SHP77 treated with DMSO at 0.1 percent for 48 hours (cell line): ENCODE data around the gene CHST6.
"Not testable (repeated sequence)": the region's sequence is repeated elsewhere in the genome, so short reads cannot be mapped to it uniquely, and the experiment has no call there.

ENCODE experiments used
- DNase-seq: peaks from one replicate; lab custom pipeline; 2025; lab: John Stamatoyannopoulos, UW

The CHST6 gene

DNA sequence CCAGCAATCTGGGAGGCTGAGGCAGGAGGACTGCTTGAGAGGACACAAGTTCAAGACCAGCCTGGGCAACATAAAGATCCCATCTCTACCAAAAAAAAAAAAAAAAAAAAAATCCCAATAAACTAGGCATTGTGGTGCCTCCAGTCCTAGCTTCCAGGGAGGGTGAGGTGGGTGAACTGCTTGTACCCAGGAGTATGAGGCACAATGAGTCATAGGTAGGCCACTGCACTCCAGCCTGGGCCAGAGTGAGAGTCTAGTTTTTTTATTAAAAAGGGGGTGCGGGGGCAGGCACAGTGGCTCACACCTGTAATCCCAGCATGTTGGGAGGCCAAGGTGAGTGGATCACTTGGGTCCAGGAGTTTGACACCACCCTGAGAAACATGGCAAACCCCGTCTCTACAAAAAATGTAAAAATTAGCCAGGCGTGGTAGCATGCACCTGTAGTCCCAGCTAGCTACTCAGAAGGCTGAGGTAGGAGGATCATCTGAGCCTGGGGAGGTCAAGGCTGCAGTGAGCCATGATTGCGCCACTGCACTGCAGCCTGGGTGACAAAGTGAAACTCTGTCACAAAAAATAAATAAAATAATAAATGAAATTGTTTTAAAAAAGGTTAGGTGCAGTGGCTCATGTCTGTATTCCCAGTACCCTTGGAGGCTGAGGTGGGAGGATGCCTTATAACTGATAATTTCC, 7.8 kb upstream of the CHST6 start:
- no peak for DNase-seq

DNA sequence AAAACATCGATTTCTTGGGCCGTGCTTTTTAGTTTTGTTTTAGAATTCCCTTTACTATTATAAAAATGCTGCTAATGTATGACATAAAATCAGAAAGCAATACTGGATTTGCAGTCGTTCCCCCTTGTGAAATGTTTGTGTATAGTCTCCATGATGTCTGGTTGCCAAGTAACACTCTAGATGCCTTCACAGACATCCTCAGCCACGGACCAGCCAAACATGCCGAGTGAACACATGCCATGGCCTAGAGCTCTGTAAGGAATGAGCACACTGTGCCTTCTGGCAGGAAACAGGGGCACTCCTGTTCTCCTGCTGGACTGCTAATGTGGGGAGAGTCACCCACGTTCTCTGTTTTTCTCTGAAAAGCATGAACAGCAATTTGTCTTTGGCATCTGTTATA, 6.6 kb upstream of the CHST6 start:
- DNase-seq, result not testable (repeated sequence)

DNA sequence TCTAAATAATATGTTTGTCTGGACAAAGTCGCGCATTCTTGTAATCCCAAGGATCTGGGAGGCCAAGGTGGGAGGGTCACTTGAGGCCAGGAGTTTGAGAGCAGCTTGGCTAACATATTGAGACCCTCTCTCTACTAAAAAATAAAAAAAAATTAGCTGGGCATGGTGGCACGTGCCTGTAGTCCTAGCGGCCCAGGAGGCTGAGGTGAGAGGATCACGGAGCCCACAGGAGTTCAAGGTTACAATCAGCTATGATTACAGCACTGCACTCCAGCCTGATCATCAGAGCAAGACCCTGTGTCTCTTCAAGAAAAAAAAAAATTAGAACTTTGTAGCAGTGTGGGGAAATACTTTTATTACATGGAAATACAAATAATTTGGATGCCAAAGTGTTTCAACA, 6.1 kb upstream of the CHST6 start:
- no peak for DNase-seq

DNA sequence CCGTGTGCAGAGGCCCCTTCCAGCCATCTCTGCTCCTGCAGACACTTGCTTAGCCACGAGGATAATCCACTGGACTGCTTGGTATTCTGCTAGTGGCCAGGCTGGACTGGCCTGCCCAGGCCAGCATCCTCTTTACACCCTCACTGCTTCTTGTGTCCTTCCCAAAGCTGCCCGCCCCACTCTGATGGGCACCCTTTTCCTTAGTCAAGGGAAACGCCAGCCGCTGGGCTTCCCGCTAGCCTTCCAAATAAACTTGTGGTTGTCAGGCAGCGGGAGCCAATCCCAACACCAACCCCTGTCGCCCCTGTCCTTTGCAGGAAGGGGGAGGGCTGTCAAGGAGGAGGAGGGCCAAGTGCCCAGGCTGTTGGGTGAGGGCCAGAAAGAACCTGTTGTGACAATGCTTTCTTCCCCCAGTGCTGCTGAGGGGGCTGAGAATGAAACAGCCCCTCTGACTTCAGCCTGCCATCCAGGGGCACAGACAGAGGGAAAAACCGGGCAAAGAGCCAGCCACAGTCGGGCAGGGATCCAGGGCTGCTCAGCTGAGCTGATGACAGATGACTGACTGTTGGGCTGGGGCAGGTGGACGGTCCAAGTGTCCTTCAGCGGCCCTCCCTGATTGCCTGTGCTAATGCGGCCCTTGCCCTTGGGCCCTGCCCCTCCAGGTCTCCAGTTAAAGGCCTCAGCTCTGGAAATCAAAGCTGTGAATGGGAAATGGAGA, 3.5 kb upstream of the CHST6 start:
- peak; percentile 64 for DNase-seq

DNA sequence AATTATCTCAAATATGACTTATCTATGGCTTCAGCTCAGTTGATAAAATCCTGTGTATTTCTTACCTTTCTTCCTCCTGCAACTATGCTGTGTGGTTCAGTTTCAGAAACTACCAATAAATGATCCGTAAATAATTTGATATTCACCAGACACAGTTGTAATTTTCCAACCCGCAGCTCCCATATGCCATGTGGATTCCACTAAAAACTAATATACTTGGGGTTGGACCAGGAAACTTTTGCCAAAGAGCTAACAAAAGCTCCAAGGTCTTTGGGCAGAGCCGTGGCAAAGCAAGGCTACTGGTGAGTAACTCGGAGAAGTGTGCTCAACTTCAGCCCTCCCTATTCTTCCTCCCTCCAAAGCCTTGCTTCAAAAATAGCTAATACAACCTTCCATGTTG, 2.3 kb upstream of the CHST6 start:
- DNase-seq, result no peak

DNA sequence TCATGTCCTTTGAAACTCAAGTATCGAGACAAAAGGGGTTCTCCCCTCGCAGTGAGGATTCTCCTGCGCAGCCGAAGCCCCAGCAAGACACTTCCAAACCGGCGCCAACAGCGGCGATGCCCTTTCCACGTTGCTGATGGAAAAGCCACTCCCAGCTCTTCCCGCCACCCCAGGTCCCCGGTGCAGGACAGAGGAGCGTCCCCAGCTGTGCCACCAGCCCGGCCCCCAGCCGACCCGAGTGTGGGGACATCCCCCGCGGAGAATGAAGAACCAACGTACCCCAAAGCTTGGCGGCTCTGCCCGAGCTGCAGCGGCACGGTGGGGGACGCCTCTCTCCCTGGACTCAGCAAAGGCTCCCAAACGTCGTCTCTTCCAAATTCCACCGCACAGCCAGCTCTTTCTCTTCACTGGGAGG, 573 bp downstream of the CHST6 start:
- no peak for DNase-seq

DNA sequence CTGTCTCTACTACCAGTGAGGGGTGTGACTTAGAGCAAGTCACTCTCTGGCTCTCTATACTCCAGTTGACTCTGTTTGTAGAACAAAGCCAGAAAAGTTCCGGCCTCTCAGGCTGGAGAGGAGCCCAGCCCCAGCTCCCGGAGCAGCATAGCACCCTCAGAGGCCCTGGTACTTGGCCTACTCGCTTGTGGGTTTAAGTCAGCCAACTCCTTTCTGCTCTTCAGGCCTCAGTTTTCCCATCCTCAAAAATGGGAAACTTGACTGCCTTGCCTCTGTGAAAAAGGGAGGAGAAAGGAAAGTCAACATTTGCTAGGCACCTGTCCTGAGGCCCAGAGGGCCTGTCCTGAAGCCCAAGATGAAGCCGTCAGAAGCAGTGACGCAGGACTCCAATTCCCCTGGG, 1.1 kb downstream of the CHST6 start:
- DNase-seq, result no peak

DNA sequence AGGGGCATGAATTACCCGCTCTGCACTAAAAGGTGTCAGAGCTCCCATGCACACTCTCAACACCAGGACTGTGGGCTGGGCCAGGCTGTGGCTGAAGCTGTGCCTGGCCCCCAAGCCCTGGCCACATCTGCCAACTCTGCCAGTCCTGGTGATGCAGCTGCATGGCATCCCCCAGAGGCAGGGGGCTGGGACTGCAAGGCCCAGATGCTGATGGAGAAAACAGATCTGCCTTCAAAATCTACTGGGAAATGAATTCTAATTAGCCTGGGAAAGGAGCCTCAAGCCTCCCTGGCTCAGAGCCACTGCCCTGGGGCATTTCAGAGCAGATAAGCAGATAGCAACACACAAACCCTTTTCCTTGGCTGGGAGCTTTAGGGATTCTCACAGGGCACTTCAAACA, 3.4 kb downstream of the CHST6 start:
- DNase-seq, result peak; percentile 11

DNA sequence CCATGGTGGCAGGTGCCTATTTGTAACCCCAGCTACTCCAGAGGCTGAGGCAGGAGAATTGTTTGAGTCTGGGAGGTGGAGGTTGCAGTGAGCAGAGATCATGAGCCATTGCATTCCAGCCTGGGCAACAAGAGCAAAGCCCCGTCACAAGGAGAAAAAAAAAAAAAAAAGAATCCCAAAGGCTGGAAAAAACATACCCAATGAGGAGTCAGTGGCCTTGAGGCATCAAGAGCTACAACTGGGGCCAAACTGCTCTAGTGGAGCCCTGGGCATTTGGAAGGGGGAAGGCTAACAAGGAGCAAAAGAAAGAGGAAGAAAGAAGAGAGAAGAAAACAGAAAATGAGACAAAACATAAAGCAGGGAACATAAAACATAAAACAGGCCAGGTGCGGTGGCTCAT, 6.9 kb downstream of the CHST6 start:
- no peak for DNase-seq

DNA sequence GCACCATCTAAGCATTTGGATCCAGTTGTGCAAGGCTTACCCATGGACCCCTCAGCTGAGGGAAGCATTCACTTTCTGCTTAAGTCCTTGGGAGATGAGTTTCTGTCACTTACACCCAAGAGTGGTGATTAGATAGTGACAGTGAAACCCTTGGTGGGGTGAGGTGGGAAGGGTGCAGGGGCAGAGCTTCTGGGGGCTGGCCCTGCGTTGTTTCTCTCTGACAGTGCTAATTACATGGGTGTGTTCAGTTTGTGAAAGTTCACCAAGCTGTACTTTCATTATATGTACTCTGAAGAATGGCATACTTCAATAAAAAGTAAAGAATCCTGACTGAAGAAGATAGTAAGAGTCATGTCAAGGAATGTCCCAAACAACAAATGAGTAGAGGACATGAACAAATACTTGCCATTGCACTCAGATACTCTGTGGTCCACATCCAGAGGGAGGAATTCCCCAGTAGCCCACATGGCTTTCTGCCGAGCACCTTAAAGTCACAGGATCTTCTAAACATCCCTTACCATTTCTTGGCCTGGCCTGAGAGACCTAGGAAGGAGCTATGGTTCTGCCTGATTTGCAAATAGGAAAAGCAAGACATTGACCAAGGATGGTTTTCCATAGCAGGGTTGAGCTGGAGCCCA, 8.4 kb downstream of the CHST6 start:
- DNase-seq, result no peak

DNA sequence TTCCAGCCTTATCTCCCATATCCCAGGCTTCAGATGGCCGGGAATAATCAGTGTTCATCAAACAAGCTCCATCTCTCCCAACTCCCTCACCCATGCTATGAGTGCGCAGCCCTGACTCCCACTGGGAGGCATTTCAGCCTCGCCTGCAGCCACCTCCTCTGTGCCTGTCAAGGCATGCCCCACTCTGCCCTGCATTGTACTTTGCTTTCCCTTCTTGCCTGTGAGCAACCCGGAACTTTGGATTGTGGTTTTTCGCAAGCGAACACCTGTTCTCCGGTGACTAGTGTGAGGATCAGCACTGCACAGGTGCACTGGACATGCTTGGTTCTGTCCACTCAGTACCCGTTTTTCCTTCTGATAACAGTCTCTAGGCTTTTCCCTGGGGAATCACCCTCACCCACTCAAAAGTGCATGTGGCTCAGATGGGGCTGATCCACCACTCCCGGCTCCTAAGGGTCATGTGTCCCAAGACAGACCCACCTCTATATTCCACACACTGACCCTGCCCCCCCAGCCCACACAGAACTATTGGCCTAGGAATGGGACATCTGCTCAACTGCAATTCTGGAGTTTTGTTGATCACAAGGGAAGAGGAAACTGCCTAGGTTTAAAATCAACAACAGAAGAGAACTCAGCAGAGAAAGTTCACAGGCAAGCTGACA, 9.1 kb downstream of the CHST6 start:
- no peak for DNase-seq

DNA sequence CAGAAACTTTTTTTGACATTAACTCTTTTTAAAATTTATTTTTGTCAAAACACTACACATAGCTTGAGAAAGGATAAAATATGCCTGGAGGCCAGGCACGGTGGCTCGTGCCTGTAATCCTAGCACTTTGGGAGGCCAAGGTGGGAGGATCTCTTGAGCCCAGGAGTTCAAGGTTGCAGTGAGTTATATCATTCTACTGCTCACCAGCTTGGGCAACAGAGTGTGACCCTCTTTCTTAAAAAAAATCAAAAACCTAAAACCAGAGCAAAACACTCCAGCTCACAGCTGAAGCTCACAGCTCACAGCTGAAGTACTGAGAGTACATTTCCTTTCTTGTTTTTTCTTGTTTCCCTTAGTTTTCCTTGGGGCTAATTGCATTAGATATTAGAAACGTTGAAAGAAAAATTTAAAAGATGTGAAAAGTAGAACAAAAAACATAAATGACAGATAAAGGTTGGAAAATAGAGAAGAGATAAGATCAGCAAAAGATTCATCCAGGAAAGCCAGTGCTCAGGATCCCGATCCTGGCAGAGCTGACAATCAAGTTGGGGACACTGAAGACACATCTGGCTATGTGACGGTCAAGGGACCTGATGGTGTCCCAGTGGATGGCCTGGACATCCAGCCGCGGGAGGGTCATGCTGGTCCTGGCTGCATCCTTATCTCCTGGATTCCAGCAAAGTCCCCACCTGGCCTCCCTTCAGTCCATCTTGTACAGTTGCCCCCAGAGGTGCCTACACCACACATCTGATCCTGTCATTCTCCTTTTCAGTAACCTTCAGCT, 9.8 kb downstream of the CHST6 start:
- DNase-seq, result no peak

DNA sequence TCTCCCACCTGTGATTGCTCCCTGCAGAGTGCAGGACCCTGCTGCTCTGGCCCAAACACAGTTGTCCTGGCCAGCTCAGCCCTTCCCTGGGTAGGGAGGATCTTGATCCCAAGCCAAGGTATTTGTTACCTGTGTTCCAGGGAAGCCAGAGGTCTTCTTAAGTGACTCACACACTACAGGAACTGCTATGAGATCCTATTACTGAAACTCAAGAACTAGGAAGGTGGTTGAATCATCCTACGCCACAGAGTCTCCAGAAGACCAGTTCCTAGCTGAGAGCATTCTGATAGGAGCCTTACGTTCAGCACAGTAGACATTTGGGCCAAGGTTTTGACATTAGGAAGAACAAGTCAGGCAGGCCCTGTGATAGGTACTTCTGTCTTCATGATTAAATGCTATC, 12.0 kb downstream of the CHST6 start:
- DNase-seq, result no peak

DNA sequence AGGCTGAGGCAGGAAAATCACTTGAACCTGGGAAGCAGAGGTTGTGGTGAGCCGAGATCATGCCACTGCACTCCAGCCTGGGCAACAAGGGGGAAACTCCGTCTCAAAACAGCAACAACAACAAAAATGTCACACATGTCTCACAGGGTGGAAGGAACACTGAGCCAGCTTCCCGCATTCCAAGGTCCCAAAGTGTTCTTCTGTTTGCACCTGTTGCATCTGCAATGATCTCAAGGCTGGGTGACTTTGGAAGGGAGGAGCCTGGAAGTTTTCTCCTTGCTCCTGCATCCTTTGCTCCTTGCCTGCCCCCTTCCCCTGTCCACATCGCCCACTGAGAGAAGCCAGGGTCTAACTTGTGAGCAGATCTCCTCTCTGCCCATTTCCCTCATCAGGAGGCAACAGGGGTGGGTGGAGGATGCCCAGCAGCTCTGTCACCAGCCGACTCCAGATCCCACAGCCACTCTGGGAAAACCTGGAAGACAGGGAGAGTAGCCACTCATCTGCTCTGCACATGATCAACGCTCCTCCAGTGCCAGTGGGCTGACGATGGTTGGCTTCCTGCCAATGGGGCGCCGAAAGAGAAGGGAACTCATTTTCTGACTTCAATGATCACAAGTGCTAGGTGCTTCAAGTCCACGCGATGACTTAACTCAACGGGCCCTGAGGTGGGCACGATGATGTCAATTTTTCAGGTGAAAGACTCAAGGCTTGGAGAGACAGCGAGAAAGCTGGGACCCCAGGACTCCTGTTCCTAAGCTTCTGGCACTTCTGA, 12.6 kb downstream of the CHST6 start:
- no peak for DNase-seq

DNA sequence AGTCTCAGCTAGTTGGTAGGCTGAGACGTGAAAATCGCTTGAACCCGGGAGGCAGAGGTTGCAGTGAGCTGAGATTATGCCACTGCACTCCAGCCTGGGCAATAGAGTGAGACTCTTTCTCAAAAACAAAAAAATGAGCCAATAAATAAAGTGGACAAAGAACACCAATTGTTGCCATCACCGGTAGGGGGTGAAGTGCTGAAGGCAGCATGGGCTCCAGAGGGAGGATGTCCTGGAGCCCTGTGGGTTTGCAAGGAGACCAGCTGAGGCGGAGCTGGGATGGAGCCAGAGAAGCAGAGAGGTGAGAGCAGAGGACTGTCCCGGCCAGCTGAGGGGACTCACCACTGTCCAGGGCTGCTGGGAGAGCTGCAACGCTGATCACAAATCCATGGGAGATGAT, 13.8 kb downstream of the CHST6 start:
- no peak for DNase-seq

DNA sequence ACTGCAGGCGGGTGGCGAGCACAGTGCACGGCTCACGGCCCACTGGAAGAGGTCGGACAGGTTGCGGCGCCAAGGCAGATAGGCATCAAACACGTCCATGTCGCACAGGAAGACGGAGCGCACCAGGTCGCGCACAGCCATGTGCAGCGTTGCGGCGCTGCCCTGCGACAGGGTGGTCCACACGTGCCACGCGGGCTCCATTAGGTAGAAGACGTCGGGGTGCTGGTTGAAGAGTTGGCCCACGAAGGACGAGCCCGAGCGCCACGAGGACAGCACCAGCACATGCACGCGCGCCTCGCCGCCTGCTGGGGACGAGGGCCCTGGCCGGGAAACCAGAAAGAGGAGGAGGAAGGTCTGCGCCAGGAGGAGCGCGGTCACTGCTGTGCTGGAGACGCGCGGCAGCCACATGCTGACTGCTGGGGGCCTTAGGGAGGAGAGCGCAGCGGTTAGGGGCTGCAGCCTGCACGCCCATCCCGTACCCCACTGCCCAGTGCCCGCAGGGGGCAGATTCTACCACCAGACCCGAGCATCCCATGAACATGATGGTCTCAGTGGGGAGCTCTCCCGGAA, 15.7 kb downstream of the CHST6 start:
- DNase-seq, result no peak

DNA sequence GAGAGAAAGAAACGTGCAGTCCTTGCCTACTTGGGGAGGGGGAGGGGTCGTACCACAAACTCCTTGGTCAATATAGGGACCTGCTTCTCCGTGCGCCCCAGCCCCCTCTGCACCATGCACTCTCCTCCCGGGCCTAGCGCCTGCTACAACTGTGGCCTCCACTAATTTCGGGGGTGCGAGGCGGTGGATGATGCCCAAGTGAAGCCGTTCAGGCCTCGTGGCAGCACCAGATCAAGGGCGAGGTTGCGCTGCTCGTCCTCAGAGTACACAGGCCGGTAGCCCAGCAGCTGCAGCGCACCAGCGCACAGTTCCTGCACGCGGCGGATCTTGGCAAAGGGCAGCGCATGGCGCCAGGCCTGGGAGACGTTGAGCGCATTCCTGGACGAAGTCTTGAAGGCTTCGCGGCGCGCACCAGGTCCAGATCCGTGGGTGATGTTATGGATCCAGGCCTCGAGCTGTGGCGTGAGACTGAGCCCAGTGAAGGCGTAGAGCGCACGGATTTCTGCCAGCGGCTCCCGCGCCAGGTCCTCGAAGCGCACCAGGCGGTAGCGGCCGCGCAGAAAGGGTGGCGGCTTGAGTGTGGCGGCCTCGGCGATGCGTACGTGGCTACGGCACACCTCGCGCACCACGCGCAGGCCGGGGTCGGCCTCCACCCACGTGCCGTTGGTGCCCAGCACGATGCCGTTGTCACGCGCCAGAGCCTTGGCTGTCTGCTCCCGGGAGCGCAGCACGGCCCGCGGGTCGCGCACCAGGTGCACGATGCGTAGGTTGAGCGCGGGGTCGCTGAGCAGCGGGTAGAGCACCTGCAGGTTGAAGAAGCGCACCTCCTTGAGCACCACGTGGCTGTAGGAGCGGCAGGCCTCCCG, 16.5 kb downstream of the CHST6 start:
- no peak for DNase-seq

DNA sequence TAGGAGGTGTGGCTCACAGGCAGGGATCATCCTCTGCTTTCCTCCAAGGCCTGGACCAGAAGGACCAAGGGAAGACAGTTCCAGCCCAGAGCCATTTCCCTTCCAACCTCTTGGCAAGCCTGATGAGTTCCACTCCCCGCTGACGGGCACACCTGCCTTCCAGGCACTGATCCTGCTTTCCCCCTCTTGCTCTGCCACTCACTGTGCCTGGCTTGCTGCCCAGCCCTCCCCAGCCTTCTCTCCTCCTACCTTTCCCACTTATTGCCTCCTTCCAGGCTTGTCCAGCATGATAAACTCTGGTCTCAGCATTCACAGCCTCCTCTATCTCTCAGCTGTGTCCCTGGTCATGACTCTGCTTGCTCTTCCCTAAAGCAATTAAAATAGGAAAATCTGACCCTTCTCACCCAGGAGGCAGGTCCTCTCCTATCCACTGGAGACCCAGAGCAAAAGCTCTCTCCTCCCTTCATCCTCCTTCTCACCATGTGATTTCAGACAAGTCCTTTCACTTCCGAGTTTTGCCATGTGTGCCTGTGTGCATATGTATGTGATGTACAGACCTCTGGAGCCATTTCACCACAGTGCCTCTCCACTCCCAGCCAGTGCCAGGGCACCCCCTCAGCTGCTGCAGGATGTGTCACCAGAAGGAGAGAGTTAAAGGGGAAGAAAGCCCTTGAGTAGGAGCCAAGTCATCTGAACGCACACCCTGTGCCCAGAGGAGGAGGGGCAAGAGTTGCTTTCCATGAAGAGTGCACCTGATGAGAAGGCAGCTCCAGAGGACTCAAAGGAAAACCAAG, 17.4 kb downstream of the CHST6 start:
- DNase-seq, result no peak

DNA sequence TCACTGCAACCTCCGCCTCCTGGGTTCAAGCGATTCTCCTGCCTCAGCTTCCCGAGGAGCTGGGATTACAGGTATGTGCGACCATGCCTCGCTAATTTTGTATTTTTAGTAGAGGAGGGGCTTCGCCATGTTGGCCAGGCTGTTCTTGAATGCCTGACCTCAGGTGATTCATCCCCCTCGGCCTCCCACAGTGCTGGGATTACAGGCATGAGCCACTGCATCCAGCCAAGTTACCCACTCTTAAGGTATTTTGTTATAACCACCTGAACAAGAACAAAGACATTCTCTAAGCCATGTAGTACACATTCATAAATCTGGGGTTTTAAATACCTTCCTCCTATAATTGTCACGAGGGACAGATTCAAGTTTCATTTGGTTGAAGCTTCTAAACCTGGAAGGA, 18.4 kb downstream of the CHST6 start:
- no peak for DNase-seq
